ENCODE data around the gene MCC. TPM values are rescaled to one million over a fixed set of nuclear protein-coding genes. Genes with fewer than 3 reads are reported as not detected.

The MCC gene
- total RNA-seq, 1 experiment from 2014 or later, result 7.6 TPM

DNA sequence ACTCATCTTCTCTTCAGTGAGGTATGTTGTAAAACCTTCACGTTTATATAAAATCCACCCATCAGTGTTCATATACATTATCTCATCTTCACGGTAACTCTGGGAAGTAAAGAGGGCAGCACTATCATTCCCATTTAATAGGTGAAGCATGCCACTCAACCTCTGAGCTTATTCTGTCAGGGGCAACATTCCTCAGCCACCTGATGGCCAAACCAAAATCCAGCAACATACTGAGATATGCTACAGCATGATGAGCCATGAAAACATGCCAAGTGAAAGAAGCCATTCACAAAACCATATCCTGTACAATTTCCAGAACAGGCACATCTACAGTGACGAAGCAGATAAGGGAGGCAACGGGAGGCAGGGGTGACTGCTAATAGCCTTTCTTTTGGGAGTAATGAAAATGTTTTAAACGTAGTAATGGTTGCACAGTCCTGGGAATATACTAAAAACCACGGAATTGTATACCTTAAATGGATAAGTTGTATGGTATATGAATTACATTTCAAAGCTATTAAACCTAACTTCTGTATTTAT, 220.8 kb downstream of the MCC start:
- Histone ChIP-seq H3K79me2 (ENCODE audit: insufficient read depth, low read length) (peaks cover 5% of the 10 kb centered on the region; the same call in 1 of the 2 replicates), H3K79me1 (ENCODE audit: insufficient read depth, low read depth, low read length, poor library complexity, severe bottlenecking) (peaks cover 5% of the 10 kb centered on the region), H3K56ac (ENCODE audit: insufficient read length, low read depth, low read length) (no peak overlapping the region), H4K5ac (ENCODE audit: insufficient read length, low read depth, low read length) (no peak overlapping the region), H3T11ph (ENCODE audit: low read length) (no peak overlapping the region), H3K23ac (ENCODE audit: insufficient read length, low read depth, low read length) (no peak overlapping the region), H3K14ac (ENCODE audit: insufficient read depth, low read length) (no peak overlapping the region), H2BK15ac (ENCODE audit: low read depth, low read length) (no peak overlapping the region), H3K27me3 (ENCODE audit: insufficient read depth, low read length) (no peaks in the 10 kb centered on the region), H2BK12ac (ENCODE audit: insufficient read length, low read depth, low read length) (no peak overlapping the region), H2BK20ac (ENCODE audit: low read depth, low read length, poor library complexity, severe bottlenecking) (no peak overlapping the region), H2AK5ac (ENCODE audit: insufficient read length, low read length) (no peak overlapping the region), H2BK120ac (ENCODE audit: low read depth, low read length, poor library complexity, severe bottlenecking) (no peak overlapping the region), H2AFZ (ENCODE audit: low read length) (no peak overlapping the region), H3K23me2 (ENCODE audit: insufficient read length, low read depth, low read length, poor library complexity, severe bottlenecking) (no peaks in the 10 kb centered on the region), H4K8ac (replicated peaks; ENCODE audit: insufficient read length, low read depth, low read length) (no peak overlapping the region), H3K18ac (ENCODE audit: insufficient read length, low read depth, low read length) (no peak overlapping the region), H3K4me2 (ENCODE audit: insufficient read depth, insufficient read length, low read length) (no peak overlapping the region), H4K20me1 (ENCODE audit: control insufficient read depth, insufficient read depth, insufficient read length) (no peaks in the 10 kb centered on the region), H3K9me3 (ENCODE audit: control insufficient read depth, low read depth, low read length) (no peaks in the 10 kb centered on the region), H2BK5ac (ENCODE audit: insufficient read length, low read length) (no peak overlapping the region), H3K4me1 (ENCODE audit: insufficient read depth, low read length) (peaks cover 18% of the 10 kb centered on the region), H3K4ac (ENCODE audit: low read depth, low read length) (no peak overlapping the region), H3K27ac (ENCODE audit: insufficient read length, low read depth, low read length) (no peak overlapping the region), H3K9ac (ENCODE audit: extremely low read depth, insufficient read length, low read length) (no peak overlapping the region), H4K91ac (ENCODE audit: insufficient read length, low read depth, low read length) (no peak overlapping the region)
- no peak overlapping the region for H3K4me3 Mint-ChIP-seq
- H3K9me3 Mint-ChIP-seq, result no peaks in the 10 kb centered on the region
- DNase-seq, result no peak
- no peaks in the 10 kb centered on the region; a peak in 1 of 7 replicates for H3K36me3 Mint-ChIP-seq (ENCODE audit: insufficient read depth in 1 of 3, low read depth in 3 of 3)
- TF ChIP-seq, protein P1, sequence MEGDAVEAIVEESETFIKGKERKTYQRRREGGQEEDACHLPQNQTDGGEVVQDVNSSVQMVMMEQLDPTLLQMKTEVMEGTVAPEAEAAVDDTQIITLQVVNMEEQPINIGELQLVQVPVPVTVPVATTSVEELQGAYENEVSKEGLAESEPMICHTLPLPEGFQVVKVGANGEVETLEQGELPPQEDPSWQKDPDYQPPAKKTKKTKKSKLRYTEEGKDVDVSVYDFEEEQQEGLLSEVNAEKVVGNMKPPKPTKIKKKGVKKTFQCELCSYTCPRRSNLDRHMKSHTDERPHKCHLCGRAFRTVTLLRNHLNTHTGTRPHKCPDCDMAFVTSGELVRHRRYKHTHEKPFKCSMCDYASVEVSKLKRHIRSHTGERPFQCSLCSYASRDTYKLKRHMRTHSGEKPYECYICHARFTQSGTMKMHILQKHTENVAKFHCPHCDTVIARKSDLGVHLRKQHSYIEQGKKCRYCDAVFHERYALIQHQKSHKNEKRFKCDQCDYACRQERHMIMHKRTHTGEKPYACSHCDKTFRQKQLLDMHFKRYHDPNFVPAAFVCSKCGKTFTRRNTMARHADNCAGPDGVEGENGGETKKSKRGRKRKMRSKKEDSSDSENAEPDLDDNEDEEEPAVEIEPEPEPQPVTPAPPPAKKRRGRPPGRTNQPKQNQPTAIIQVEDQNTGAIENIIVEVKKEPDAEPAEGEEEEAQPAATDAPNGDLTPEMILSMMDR (conservative IDR thresholded peaks at IDR 0.05), result no peak
- no peaks in the 10 kb centered on the region for H3K27me3 Mint-ChIP-seq (ENCODE audit: low read depth)
- H3K27ac Mint-ChIP-seq, result peak overlapping the region in 1 of 3 experiments; percentile 36; a peak in 2 of 7 replicates
- WGBS (ENCODE audit: extremely low coverage, insufficient read length, low lambda C conversion rate), result no CpG with 5 or more reads among the region's 6 CpGs
- H3K4me1 Mint-ChIP-seq, result peaks cover 65 to 79% of the 10 kb centered on the region in 2 experiments

All from H9 (cell line).